ENCODE measurements around the gene PPP6C. TPM values are rescaled to one million over a fixed set of nuclear protein-coding genes. Genes with fewer than 3 reads are reported as not detected.
A peak's percentile ranks its signal among the peaks of the same experiment; 100 is the strongest.
"Not testable (repeated sequence)": the region's sequence is repeated elsewhere in the genome, so short reads cannot be mapped to it uniquely, and the experiment has no call there.

PPP6C gene
- total RNA-seq, 1 donor from 2014 or later, result 52.7 TPM

- no peak for DNase-seq (ENCODE audit: low spot score)
Observed at GRCh38 chr9:125183054-125183453, 6.5 kb downstream of the PPP6C start.

- not testable (repeated sequence) for DNase-seq (ENCODE audit: low spot score)
Observed at GRCh38 chr9:125181756-125182155, 7.8 kb downstream of the PPP6C start.

- DNase-seq (ENCODE audit: low spot score), result no peak
Observed at GRCh38 chr9:125180876-125181275, 8.7 kb downstream of the PPP6C start.

- not testable (repeated sequence) for DNase-seq (ENCODE audit: low spot score)
Observed at GRCh38 chr9:125179776-125180175, 9.8 kb downstream of the PPP6C start.

- DNase-seq (ENCODE audit: low spot score), result no peak
Observed at GRCh38 chr9:125177888-125178287, 11.7 kb downstream of the PPP6C start.

GRCh38 chr9:125176636-125177035, 13.0 kb downstream of the PPP6C start:
- no peak for DNase-seq (ENCODE audit: low spot score)

- DNase-seq (ENCODE audit: low spot score), result no peak
Observed at GRCh38 chr9:125172031-125172755, 17.4 kb downstream of the PPP6C start.

GRCh38 chr9:125169895-125170294, 19.7 kb downstream of the PPP6C start:
- DNase-seq (ENCODE audit: low spot score), result no peak

GRCh38 chr9:125166762-125167161, 22.8 kb downstream of the PPP6C start:
- DNase-seq (ENCODE audit: low spot score), result no peak

- DNase-seq (ENCODE audit: low spot score), result not testable (repeated sequence)
Observed at GRCh38 chr9:125162891-125163290, 26.7 kb downstream of the PPP6C start.

- DNase-seq (ENCODE audit: low spot score), result no peak
Observed at GRCh38 chr9:125161284-125161918, 28.2 kb downstream of the PPP6C start.

- DNase-seq (ENCODE audit: low spot score), result no peak
Observed at GRCh38 chr9:125160750-125161149, 28.9 kb downstream of the PPP6C start.

GRCh38 chr9:125156551-125156950, 33.1 kb downstream of the PPP6C start:
- DNase-seq (ENCODE audit: low spot score), result no peak

GRCh38 chr9:125153712-125154367, 35.8 kb downstream of the PPP6C start:
- DNase-seq (ENCODE audit: low spot score), result no peak

GRCh38 chr9:125151730-125152129, 37.9 kb downstream of the PPP6C start:
- DNase-seq (ENCODE audit: low spot score), result no peak

GRCh38 chr9:125150349-125151245, 39.0 kb downstream of the PPP6C start:
- no peak for DNase-seq (ENCODE audit: low spot score)

GRCh38 chr9:125147401-125147951, 42.1 kb downstream of the PPP6C start:
- DNase-seq (ENCODE audit: low spot score), result no peak

GRCh38 chr9:125146247-125146646, 43.4 kb downstream of the PPP6C start:
- DNase-seq (ENCODE audit: low spot score), result no peak

GRCh38 chr9:125145425-125145824, 44.2 kb downstream of the PPP6C start:
- no peak for DNase-seq (ENCODE audit: low spot score)

- peak; percentile 99 for DNase-seq (ENCODE audit: low spot score)
Observed at GRCh38 chr9:125143377-125144090, 46.1 kb downstream of the PPP6C start, which contains the start of gene SCAI. SCAI (minus strand) TSS chr9:125143528; CDS start chr9:125143437, 91 bp downstream.
